Activated naive CD8-positive, alpha-beta T cell treated with anti-CD3 and anti-CD28 coated beads for 36 hours (primary cell): ENCODE data around the gene MOV10L1. TPM values are rescaled to one million over a fixed set of nuclear protein-coding genes. Genes with fewer than 3 reads are reported as not detected.

ENCODE experiments used
- DNase-seq: peaks from one replicate; pipeline ENCODE4 v3.0.0; 2021
- H3K27ac Mint-ChIP-seq: one replicate; pipeline ENCODE4 v1.8.0; 2022; ENCODE audit warnings: mild to moderate bottlenecking, moderate library complexity, mixed read lengths
- H3K27me3 Mint-ChIP-seq: one replicate; pipeline ENCODE4 v1.8.0; 2022; ENCODE audit warnings: mild to moderate bottlenecking, mixed read lengths
- H3K36me3 Mint-ChIP-seq: one replicate; pipeline ENCODE4 v1.8.0; 2021; ENCODE audit warnings: mild to moderate bottlenecking, mixed read lengths
- H3K4me1 Mint-ChIP-seq: one replicate; pipeline ENCODE4 v1.8.0; 2021; ENCODE audit warnings: mixed read lengths
- H3K4me3 Mint-ChIP-seq: one replicate; pipeline ENCODE4 v1.8.0; 2022; ENCODE audit warnings: mild to moderate bottlenecking, moderate library complexity, mixed read lengths
- H3K9me3 Mint-ChIP-seq: one replicate; pipeline ENCODE4 v1.8.0; 2022; ENCODE audit warnings: mixed read lengths
- total RNA-seq, 2 experiments: library from RNA; stranded (reverse); gene quantifications; one replicate each; pipeline ENCODE4 v1.2.3, GENCODE V29; 2021

Gene MOV10L1
- total RNA-seq, 2 experiments from 2014 or later: 0.14 to 0.23 TPM

GRCh38 chr22:50068096-50068495, 21.7 kb upstream of the MOV10L1 start:
- Mint-ChIP-seq H3K27ac (no peak overlapping the region), H3K4me3 (no peak overlapping the region), H3K27me3 (no peaks in the 10 kb centered on the region), H3K4me1 (no peaks in the 10 kb centered on the region), H3K9me3 (no peaks in the 10 kb centered on the region), H3K36me3 (no peaks in the 10 kb centered on the region)
- DNase-seq: no peak

DNA sequence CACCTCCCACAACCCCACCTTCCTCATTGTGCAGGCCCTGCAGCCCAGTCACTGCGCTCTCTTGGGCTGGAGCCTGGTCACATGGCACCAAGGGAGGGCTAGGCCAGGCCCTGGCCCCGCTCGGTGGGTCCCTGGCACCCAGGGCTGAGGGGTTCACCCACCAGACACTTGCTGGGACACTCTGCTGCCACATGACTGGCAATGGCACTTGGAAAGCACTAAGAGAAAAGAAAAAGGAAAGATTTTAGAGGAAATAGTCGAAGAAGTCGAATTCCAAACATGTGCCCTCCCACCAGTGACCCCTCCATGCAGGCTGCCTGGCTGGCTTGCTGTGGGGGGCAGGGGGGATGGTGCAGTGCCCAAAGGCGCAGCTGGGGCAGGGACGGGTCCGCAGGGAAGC, 19.4 kb upstream of the MOV10L1 start:
- Mint-ChIP-seq H3K9me3 (no peaks in the 10 kb centered on the region), H3K27ac (no peak overlapping the region), H3K4me1 (no peaks in the 10 kb centered on the region), H3K36me3 (no peaks in the 10 kb centered on the region), H3K4me3 (no peak overlapping the region), H3K27me3 (no peaks in the 10 kb centered on the region)
- DNase-seq: no peak

DNA sequence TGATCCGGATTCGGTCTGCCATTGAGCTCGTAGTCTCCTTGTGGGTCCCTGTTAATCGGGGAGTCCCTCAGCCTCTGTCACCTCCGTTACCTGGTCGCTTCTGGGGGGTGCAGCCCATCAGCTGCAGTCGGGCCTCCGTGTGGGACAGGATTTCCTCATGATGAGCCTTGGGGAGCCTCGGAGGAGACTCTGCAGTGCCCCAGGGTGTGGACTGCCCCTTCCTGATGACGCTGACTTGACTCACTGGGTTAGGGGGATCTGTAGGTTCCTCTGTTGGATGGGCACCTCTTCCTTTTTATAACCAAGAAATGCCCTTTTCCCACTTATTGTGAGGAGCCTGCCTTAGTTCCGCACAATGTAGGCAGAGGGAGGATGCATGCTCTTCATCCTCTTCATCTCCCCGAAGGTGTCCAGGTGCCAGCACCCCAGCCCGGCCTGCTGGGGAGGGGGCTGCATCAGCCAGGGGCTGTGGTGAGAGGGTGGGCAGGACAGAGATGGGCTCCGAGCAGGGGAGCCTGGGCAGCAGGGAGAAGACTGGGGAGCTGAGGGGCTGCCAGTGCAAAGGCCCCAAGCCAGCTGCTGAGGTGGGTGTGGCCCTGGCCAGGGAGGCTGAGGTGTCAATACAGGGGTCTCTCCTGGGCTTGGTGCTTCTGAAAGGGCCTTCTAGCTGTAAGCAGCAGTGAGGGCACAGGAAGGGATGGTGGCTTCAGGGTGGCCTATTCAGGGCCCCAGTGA, 18.2 kb upstream of the MOV10L1 start:
- no peaks in the 10 kb centered on the region for H3K36me3 Mint-ChIP-seq
- H3K9me3 Mint-ChIP-seq: no peaks in the 10 kb centered on the region
- DNase-seq: no peak
- no peaks in the 10 kb centered on the region for H3K4me1 Mint-ChIP-seq
- H3K27ac Mint-ChIP-seq: no peak overlapping the region
- H3K27me3 Mint-ChIP-seq: no peaks in the 10 kb centered on the region
- H3K4me3 Mint-ChIP-seq: no peak overlapping the region

GRCh38 chr22:50072167-50072555, 17.6 kb upstream of the MOV10L1 start:
- no peaks in the 10 kb centered on the region for H3K4me1 Mint-ChIP-seq
- DNase-seq: no peak

DNA sequence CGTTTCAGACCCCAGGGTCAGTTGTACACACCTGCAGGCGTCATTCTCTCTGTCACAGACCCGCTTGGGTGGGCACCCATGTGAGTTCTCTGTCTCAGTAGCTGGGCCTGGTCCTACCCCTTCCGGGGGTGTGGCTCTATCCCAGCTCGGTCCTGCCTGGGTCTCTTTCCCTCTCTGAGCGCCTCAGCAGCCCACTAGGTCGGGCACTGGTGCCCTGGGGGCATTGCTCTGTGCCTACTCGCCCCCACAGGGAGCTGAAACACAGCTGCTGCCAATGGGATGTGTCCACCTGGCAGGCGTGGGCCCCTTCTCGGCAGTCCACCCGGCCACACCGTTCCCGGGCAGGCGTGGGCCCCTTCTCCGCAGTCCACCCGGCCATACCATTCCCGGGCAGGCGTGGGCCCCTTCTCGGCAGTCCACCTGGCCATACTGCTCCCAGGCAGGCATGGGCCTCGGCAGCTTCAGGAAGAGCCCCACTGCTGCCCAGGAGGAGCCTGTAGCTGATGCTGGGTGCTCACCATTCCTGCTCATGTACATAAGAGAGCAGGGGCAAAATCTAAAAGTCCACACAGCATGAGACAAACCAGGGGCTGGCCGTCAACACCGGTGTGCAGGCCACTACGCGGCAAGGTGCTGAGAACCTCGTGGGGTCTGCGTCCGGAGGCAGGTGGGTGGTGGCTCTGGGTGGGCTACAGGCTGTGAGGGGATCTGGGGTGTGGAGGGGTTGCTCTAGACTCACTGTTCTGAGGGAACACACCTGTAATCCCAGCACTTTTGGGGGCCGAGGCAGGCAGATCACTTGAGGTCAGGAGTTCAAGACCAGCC, 16.9 kb upstream of the MOV10L1 start:
- DNase-seq: no peak
- Mint-ChIP-seq H3K36me3 (no peaks in the 10 kb centered on the region), H3K27me3 (no peaks in the 10 kb centered on the region), H3K27ac (no peak overlapping the region), H3K4me1 (no peaks in the 10 kb centered on the region), H3K9me3 (no peaks in the 10 kb centered on the region), H3K4me3 (no peak overlapping the region)

More at GRCh38 chr22:50072167-50072555, 17.6 kb upstream of the MOV10L1 start:
- Mint-ChIP-seq H3K36me3 (no peaks in the 10 kb centered on the region), H3K27ac (no peak overlapping the region), H3K27me3 (no peaks in the 10 kb centered on the region), H3K4me3 (no peak overlapping the region), H3K9me3 (no peaks in the 10 kb centered on the region)

DNA sequence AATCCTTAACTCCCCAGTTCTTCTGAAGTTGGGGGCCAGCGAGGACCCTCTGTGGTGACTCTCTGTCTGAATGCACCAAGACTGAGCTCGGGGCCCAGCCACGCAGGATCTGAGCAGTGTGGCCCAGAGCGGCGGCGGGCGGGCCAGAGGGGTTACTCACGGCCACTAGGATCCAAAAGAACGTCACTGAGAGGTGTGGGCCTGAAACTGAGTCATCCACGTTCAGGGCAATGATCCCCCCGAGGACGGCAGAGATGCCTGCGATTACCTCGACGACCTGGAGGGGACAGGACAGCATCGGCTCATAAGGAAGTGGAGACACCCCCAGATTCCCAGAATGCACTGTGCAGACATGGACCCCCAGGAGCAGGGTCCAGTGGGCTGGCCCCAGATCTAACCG, 15.8 kb upstream of the MOV10L1 start:
- Mint-ChIP-seq H3K27me3 (no peaks in the 10 kb centered on the region), H3K4me1 (no peaks in the 10 kb centered on the region), H3K27ac (no peak overlapping the region), H3K9me3 (no peaks in the 10 kb centered on the region), H3K4me3 (no peak overlapping the region), H3K36me3 (no peaks in the 10 kb centered on the region)
- DNase-seq: no peak

DNA sequence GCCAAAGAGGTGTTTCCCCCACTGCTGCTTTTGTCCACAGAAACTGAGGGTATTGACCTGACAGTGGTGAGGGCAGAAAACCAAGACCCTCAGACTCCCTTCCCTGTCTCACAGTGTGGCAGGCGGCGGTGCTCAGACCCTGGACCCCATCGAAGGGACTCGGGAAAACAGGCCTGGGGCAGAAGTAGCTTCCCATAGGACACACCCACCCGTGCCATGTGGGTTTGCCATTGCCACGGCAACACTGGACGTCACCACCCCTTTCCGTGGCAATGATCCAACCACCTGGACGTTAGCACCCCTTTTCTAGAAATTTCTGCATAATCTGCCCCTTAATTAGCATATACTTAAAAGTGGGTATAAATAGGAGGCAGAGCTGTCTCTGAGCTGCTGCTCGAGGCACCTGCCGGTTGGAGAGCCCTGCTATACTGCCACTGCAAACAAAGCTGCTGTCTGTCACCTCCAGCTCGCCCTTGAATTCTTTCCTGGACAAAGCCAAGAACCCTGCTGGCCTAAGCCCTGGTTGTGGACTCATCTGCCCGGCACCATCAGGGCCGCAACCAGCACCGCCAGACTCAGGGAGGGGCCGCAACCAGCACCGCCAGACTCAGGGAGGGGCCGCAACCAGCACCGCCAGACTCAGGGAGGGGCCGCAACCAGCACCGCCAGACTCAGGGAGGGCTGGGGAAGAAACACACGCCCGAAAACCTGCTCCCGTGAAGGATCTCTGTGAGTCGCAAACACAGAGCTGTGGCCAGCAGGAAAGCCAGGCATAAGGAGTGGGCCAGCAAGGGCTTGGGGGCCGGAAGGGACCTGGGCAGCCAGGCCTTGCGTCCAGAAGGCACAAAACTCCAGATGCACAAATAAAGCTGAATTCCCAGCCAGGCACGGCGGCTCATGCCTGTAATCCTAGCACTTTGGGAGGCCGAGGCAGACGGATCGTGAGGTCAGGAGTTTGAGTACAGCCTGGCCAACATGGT, 15.0 kb upstream of the MOV10L1 start:
- no peak overlapping the region for H3K27ac Mint-ChIP-seq
- H3K4me3 Mint-ChIP-seq: no peak overlapping the region
- no peak for DNase-seq
- no peaks in the 10 kb centered on the region for H3K9me3 Mint-ChIP-seq
- no peaks in the 10 kb centered on the region for H3K36me3 Mint-ChIP-seq
- H3K4me1 Mint-ChIP-seq: no peaks in the 10 kb centered on the region
- no peaks in the 10 kb centered on the region for H3K27me3 Mint-ChIP-seq

- H3K9me3 Mint-ChIP-seq: no peaks in the 10 kb centered on the region
- H3K36me3 Mint-ChIP-seq: no peaks in the 10 kb centered on the region
- H3K27ac Mint-ChIP-seq: no peak overlapping the region
- H3K27me3 Mint-ChIP-seq: no peaks in the 10 kb centered on the region
- no peak overlapping the region for H3K4me3 Mint-ChIP-seq
- no peaks in the 10 kb centered on the region for H3K4me1 Mint-ChIP-seq
- no peak for DNase-seq
Measured at GRCh38 chr22:50076646-50077535, 12.9 kb upstream of the MOV10L1 start.

GRCh38 chr22:50078246-50078645, 11.6 kb upstream of the MOV10L1 start:
- Mint-ChIP-seq H3K27ac (no peak overlapping the region), H3K4me3 (no peak overlapping the region), H3K9me3 (no peaks in the 10 kb centered on the region), H3K36me3 (no peaks in the 10 kb centered on the region), H3K27me3 (no peaks in the 10 kb centered on the region), H3K4me1 (no peaks in the 10 kb centered on the region)
- no peak for DNase-seq

DNA sequence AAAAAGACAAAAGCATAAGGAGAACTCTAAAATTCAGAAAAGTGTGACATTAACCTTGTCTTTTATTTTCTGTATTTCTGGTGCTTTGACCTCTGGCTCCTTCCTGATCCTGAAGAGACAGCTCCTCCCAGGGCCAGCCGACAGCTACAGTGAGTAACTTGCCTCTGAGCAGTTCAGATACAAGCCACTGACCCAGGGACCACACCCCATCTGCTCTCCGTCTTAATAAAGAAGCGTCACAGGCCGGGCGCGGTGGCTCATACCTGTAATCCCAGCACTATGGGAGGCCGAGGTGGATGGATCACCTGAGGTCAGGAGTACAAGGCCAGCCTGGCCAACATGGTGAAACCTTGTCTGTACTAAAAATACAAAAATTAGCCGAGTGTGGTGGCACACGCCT, 11.0 kb upstream of the MOV10L1 start:
- DNase-seq: no peak
- no peaks in the 10 kb centered on the region for H3K4me1 Mint-ChIP-seq
- no peaks in the 10 kb centered on the region for H3K9me3 Mint-ChIP-seq
- no peaks in the 10 kb centered on the region for H3K27me3 Mint-ChIP-seq
- H3K4me3 Mint-ChIP-seq: no peak overlapping the region
- no peak overlapping the region for H3K27ac Mint-ChIP-seq
- no peaks in the 10 kb centered on the region for H3K36me3 Mint-ChIP-seq

DNA sequence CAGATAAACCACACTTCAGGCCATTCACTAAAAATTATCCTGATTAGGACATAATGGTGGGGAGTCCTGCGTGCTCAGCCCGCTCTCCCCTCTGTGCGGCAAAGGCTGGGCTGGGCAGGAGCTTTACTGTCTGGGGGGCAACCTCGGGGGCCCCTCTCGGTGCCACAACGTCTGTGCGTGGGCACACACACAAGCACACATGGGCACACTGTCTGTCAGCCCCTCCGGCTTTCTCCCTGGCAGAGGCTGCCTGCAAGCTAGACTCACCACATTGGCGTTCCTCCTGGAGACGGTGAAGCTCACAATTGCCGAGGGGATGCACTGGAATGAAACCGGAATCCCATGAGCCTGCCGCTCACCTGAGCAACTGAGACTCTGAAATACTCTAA, 9.7 kb upstream of the MOV10L1 start:
- Mint-ChIP-seq H3K4me3 (no peak overlapping the region), H3K27me3 (no peaks in the 10 kb centered on the region), H3K36me3 (no peaks in the 10 kb centered on the region), H3K4me1 (no peaks in the 10 kb centered on the region), H3K9me3 (no peaks in the 10 kb centered on the region), H3K27ac (no peak overlapping the region)
- no peak for DNase-seq

- H3K27me3 Mint-ChIP-seq: no peaks in the 10 kb centered on the region
- no peak overlapping the region for H3K4me3 Mint-ChIP-seq
Measured at GRCh38 chr22:50081426-50082196, 8.2 kb upstream of the MOV10L1 start.

DNA sequence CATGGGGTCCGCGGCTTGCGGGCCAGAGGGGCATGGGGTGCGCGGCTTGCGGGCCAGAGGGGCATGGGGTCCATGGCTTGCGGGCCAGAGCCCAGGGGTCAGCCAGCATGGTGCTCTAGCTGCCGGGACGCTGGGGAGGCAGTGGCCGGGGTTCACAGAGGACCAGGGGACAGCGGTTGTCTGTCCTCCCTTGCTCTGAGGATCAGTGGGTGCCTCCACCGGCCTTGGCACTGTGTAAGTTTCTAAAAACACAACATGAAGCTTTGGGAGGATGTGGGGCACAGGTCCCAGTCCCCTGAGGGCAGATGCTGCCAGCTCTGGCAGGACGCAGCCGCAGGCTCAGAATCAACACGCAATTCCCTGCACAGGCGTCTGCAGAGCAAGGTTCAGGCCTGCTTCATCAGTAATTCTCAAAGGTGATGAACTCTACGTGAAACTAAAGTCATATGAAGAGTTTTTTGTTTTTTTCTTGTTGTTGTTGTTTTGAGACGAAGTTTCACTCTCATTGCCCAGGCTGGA, 7.5 kb upstream of the MOV10L1 start:
- Mint-ChIP-seq H3K27me3 (peaks cover 2% of the 10 kb centered on the region), H3K4me1 (peaks cover 5% of the 10 kb centered on the region), H3K27ac (no peak overlapping the region), H3K4me3 (no peak overlapping the region), H3K9me3 (peaks cover 8% of the 10 kb centered on the region), H3K36me3 (peaks cover 8% of the 10 kb centered on the region)
- no peak for DNase-seq

More at GRCh38 chr22:50081426-50082196, 8.2 kb upstream of the MOV10L1 start:
- H3K4me1 Mint-ChIP-seq: peaks cover 2% of the 10 kb centered on the region
- no peak for DNase-seq
- peaks cover 1% of the 10 kb centered on the region for H3K9me3 Mint-ChIP-seq
- H3K27ac Mint-ChIP-seq: no peak overlapping the region
- H3K36me3 Mint-ChIP-seq: peaks cover 1% of the 10 kb centered on the region
